ENCODE data around the gene TCL1A.

DNA sequence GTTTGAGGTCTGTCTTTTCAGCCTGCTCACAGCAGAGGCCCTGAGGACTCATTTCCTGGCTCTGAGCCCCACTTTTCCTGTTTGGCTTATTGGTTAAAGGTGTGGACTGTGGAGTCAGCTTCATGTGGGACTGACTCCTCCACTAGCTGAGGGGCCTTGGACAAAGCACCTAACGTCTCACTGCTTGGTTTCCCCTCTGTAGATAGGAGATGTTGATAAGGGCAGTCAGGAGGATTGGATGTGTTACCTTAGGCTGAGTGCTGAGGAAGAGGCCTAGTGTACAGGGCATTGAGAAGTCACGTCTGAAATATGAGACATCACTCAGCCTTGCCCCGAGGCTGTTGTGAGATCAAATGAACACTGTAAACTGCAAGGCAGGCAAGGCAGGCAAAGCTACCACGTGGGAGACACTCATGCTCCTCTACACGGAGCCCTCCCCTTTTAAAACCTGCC lies 27.1 kb upstream of the TCL1A start:
- TF ChIP-seq, protein P1, sequence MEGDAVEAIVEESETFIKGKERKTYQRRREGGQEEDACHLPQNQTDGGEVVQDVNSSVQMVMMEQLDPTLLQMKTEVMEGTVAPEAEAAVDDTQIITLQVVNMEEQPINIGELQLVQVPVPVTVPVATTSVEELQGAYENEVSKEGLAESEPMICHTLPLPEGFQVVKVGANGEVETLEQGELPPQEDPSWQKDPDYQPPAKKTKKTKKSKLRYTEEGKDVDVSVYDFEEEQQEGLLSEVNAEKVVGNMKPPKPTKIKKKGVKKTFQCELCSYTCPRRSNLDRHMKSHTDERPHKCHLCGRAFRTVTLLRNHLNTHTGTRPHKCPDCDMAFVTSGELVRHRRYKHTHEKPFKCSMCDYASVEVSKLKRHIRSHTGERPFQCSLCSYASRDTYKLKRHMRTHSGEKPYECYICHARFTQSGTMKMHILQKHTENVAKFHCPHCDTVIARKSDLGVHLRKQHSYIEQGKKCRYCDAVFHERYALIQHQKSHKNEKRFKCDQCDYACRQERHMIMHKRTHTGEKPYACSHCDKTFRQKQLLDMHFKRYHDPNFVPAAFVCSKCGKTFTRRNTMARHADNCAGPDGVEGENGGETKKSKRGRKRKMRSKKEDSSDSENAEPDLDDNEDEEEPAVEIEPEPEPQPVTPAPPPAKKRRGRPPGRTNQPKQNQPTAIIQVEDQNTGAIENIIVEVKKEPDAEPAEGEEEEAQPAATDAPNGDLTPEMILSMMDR (IDR thresholded peaks at IDR 0.05): no peak
- no peak for TF ChIP-seq EZH2 (IDR thresholded peaks at IDR 0.05)
- TF ChIP-seq EZH2phosphoT487 (IDR thresholded peaks at IDR 0.05): no peak

Measured in neural progenitor cell (in vitro differentiated cells).